ENCODE data around the gene GPD1L.
A peak's percentile ranks its signal among the peaks of the same experiment; 100 is the strongest.

GRCh38 chr3:32177702-32178198 lies 71.3 kb downstream of the GPD1L start:
- TF ChIP-seq CTCF (IDR thresholded peaks at IDR 0.05): peak; percentile 67 to 82 (median 76)
- no peak for TF ChIP-seq POLR2A (IDR thresholded peaks at IDR 0.05)

Measured in heart left ventricle (tissue), 13 donors.